Middle frontal gyrus (tissue), 1 donor: ENCODE results near the gene RBP5.
A peak's percentile ranks its signal among the peaks of the same experiment; 100 is the strongest.
"Not testable (repeated sequence)": the region's sequence is repeated elsewhere in the genome, so short reads cannot be mapped to it uniquely, and the experiment has no call there.

ENCODE experiments used
- DNase-seq: peaks from one replicate; pipeline ENCODE4 v3.0.0-alpha.2; 2015; ENCODE audit warnings: low spot score; ENCODE audit errors: extremely low spot score

The RBP5 gene

DNA sequence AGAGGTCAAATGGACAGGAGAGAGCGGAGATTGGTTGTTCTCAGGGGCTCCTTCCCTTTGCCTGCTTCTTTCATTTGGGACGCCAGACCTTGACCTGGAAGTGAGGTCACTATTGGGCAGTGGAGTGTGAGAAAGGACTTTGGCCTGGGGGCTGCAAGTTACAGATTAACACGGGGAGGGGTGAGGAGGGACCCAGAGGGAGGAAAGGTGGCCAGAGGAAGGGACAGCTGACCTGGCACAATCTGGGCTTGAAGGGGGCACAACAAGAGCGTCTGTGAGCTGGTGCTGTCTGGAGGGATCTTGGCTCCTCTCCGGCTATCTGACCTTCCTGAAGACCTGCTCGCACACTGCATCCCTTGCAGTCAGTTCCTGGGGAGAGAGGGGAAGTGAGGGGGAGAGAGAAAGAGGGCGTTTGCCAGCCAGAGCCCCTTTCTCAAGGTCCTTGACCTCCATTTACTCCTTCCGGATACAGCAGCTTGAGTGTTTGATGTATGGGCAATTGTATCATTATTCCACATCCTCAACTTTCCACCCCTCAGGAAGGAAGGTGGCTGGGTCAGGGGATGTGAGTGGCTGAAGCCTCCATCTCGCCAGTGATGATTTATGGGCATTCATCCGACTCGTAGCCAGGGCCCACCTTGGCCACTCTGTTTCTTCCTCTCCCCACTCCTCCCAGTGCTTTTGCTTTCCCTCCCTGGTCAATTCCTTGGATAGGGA is 4.7 kb downstream of the RBP5 start:
- DNase-seq, result no peak

DNA sequence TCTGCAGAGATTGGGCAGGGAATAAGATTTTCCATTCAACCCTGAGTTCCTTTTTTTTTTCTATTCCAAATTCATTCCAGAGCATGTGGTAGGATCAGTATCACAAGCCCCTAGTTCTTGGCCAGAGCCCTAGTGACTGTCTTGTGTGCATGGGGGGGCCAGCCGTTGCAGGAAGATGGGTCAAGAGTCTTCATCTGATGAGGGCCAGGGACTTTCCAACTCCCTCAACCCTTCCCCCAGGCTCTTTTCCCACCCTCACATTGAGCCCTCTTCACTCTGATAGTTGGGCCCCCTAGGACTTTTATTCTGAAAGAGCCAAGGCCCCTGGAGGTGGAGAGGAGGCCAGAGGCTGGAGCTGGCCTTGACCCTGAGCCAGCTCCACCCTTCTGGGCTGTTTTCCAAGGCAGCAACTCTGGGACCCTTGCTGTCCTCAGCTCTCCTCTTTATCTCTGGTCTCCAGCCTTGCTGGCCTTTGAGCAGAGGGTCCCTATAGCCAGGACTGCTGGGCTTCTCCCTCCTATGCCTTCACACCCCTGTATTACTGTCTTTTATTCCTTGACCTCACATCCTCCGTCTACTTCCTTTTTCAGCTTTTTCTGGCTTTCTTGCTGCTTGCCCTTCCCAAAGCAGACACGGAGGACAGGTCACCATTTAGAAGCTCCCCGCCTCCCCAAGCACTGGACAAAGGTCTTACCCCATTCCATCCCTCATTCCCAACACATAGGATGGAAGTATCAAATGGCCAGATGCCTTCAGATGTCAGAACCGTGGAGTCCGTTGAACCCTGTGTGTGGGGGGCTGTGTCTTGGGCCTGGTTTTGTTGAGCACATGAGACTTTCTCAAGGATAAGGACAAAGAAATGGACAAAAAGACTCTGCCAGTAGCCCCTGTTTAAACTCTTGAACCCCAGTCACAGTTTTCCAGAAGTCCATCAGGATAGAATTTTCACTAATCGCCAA is 5.6 kb downstream of the RBP5 start:
- no peak for DNase-seq

DNA sequence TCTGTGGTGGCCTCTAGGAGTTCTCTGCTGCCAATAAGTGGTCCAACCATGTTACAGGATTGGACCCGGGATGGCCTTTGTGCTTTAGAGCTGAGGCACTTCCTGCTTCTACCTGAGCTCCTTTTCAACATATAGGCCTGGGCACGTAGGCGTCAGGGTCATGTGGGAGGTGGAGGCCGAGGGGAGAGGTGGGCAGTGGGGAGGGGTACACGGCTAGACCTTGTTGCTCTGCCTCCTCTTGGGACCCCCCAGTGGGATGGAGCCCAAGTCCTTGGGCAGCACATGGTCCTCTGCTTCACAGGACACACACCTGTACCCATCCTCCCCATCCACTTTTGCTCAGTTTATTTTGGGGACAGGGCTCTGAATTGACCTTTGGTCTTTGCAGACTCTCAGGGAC is 7.4 kb downstream of the RBP5 start:
- DNase-seq, result no peak

- no peak for DNase-seq
These were observed 8.5 kb downstream of the RBP5 start for GRCh38 chr12:7120166-7120565.

DNA sequence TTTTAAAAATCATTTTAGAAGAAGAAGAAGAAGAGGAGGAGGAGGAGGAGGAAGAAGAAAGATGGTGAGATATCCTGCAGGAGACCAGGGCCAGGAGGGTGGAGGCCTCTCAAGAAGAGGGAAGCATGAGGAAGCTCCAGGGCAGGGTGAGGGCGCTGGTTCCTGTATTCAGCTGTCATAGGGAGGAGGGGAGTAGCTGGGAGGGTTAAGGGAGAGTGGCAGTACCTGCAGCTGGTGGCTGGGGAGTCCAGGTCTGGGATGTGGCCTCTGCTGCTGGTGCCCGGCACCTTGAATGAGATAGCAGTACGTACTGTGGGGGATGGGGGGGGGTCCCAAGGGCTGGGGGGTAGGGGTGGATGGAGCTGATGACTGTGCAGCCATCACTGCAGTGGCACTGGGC is 9.8 kb downstream of the RBP5 start:
- DNase-seq, result no peak

- no peak for DNase-seq
These were observed 11.0 kb downstream of the RBP5 start for GRCh38 chr12:7117670-7118069.

DNA sequence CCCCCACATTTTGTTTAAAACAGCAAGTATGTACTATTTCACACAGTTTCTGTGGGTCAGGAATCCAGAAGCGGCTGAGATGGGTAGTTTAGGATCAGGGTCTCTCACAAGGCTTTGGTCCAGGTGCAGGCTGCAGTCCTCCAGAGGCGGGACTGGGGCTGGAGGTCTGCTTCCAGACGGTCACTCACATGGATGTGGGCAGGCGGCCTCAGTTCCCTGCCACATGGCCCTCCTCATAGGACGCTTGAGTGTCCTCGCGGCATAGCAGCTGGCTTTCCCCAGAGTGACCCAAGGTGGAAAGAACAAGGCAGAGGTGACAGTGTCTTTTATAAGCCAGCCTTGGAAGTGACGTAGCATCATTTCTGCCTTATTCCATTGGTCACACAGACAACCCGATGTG is 11.8 kb downstream of the RBP5 start:
- no peak for DNase-seq

DNA sequence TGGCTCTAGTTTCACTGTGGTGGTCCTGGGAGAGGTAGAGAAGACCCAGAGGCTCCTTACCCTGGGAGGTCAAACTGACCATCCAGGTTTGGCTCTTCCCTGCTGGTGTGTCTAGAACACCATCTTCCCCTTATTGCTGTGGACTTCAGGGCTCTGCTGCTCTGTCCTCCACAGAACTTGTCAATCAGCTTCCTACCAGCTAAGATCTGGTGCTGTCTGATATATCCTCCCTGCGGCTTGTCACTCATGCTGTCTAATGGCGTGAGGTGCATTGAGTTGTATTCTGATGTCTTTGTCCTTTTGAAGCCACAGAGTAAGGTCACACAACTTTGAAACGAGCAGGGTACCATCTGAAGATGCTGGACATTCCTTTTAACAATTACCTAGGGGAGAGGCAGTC is 12.5 kb downstream of the RBP5 start:
- no peak for DNase-seq

- DNase-seq, result no peak
These were observed 13.8 kb downstream of the RBP5 start for GRCh38 chr12:7114851-7115250.

GRCh38 chr12:7114008-7114407 is 14.7 kb downstream of the RBP5 start:
- DNase-seq, result no peak

- DNase-seq, result no peak
These were observed 15.3 kb downstream of the RBP5 start for GRCh38 chr12:7113389-7113871.

GRCh38 chr12:7112041-7112440 is 16.6 kb downstream of the RBP5 start:
- DNase-seq, result no peak

GRCh38 chr12:7110661-7111060 is 18.0 kb downstream of the RBP5 start:
- no peak for DNase-seq

GRCh38 chr12:7109572-7109920 is 19.1 kb downstream of the RBP5 start:
- no peak for DNase-seq

- peak; percentile 33 for DNase-seq
These were observed 19.7 kb downstream of the RBP5 start, which contains the start of gene C1RL for GRCh38 chr12:7108796-7109571. C1RL (minus strand) TSS chr12:7109214; CDS start chr12:7109180, 34 bp downstream.

GRCh38 chr12:7108003-7108795 is 20.5 kb downstream of the RBP5 start:
- DNase-seq, result no peak

DNA sequence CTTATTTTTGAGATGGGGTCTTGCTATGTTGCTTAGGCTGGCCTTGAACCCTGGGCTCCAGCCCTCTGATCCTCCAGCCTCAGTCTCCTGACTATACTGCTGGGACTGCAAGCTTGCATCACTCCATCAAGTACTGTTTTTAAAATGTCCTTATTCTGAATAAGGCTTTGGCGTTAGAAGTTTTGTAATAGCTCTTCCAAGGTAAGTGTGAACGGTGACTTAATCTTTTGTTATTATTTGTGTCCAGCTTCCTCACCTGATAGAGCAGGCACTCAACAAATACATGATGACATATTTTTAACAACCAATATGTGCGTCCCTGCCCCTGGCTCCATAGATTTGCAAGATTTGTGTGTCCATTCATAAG is 21.1 kb downstream of the RBP5 start:
- no peak for DNase-seq

- DNase-seq, result not testable (repeated sequence)
These were observed 21.5 kb downstream of the RBP5 start for GRCh38 chr12:7107181-7107580.

- DNase-seq, result no peak
These were observed 22.6 kb downstream of the RBP5 start for GRCh38 chr12:7106082-7106481.

DNA sequence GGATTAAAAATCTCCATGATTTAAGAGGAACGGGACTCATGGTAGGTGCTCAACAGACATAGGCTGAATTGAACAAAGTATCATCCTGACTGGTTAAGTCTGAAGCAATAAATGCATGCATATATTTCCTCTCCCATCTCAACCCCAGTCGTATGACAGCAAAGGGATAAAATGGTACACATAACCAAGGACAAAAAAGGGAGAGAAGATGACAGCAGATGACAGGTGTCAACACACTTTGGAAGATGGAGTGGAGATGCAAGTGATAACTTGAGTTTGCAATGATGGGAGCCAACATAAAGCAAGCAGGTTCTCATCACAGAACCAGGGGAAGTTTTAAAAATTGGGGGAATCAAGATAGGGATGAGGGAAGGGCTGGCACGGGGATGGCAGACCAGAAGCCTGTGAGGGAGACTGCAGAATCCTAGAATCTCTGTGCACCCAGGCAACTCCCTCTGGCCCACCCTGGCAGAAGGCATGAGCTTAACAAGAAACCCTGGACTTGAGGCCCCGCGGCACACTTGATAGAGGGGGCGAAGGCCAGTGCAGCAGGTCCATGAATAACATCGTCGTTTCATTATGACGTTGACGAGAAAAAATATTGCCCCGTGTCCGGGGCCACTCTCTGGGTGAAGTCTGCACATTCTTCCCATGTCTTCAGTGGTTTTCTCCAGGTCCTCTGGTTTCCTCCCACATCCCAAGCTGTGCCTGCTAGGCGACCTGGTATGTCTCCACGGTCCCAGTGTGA is 24.7 kb downstream of the RBP5 start:
- no peak for DNase-seq
